CD4-positive, alpha-beta T cell treated with Interleukin-12 subunit alpha and Interleukin-12 subunit beta, for 1 hour (primary cell): Measurements from ENCODE around the gene ZFP64.
A peak's percentile ranks its signal among the peaks of the same experiment; 100 is the strongest.
"Not testable (repeated sequence)": the region's sequence is repeated elsewhere in the genome, so short reads cannot be mapped to it uniquely, and the experiment has no call there.

Source experiments
- DNase-seq: peaks from one replicate; pipeline ENCODE4 v3.0.0-alpha.2; 2020

The ZFP64 gene

DNA sequence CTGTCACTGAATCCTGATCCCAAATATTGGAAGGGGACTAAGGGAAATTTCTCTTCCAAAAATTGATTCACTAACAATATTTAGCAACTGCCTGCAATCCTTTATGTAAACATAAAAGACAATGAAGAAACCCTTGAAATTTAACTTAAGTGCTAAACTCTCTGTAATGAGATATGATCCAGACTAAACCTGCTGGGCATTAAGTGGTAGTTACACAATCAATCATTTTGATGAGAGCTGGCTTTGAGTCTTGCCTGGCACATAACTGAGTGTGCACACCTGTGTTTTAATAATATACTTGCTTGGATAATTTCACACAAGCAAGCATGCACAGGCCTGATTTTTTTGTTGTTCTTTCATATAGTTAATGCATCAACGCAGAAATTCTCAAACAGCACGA is 9.8 kb upstream of the ZFP64 start:
- no peak for DNase-seq

DNA sequence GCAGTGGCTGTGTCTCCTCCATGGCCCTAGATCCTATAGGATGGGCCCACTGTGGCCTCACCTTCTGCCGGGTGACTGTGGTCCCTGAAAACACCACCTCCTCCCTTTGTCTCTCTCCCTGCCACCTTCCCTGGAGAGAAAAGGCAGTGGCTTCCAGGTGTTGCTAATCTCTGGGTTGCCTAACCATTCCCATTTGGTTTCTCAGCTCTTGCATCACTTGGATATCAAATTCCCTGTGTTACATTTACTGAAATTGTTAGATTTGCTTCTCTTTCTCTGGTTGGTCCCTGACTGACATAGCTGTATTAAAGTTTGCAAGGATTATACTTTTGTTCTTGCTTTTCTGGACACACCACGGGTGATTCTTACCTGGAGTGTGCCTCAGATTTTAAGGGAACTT is 9.3 kb upstream of the ZFP64 start:
- no peak for DNase-seq

DNA sequence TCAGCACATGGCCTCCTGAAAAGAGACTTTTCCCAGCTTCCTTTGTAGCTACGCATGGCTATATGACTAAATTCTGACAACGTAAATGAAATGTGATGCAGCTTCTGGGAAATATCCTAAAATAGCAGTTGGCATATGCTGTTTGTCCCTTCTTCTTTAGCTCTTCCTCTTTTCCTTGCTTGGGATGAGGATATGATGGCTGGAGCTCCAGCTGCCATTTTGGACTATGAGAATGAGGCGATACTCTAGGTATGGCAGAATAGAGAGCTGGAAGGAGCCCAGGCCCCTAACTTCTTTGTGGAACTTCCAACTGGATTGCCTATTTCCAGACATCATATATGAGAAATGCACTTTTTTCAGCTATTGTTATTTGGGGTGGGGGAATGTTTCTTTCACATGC is 5.3 kb upstream of the ZFP64 start:
- DNase-seq, result no peak

DNA sequence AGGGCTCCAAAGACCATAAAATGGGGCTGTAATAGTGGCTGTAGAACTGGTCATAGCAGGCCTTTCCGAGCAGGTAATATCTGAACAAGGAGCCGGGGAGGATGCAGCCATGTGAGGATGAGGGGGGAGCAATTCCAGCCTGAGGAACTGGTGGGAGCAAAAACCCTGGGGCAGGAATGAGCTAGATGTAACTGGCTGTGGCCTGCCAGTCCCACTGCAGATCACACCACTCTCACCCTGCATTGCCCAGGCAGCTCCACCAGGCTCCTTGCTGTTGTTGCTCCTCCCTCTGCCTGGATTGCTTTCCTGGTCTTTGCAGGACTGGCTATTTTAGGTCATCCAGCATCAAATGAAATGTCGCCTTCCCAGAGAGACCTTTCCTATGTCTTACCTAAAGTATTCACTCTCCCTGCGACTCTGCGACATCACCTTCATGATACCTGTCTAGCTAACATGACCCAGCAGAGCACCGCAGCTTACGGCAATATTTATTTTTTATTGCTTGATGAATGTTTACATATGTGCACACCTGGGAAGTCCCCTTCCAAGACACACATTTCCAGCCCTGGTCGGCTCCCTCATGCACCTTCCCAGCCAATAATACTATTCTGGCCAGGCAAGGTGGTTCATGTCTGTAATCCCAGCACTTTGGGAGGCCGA is 2.4 kb upstream of the ZFP64 start:
- DNase-seq, result no peak

DNA sequence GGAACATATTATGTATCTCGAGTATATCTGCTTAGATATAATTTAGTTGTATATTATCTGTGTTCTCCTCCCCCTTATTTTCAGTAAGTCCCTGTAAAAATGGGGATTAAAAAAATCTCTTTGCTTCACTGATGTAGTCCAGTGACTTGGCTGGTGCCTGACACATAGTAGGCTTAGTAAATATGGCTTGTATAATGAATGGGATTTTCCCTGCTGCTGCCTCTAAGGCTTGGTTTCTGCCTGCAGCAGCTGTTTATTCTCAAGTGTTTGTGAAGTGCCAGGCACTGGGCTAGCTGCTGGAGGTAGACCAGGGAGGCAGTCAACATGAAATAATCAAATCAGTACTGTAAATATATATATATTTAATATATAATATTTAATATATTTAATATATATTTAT is 1.6 kb upstream of the ZFP64 start:
- DNase-seq, result no peak

DNA sequence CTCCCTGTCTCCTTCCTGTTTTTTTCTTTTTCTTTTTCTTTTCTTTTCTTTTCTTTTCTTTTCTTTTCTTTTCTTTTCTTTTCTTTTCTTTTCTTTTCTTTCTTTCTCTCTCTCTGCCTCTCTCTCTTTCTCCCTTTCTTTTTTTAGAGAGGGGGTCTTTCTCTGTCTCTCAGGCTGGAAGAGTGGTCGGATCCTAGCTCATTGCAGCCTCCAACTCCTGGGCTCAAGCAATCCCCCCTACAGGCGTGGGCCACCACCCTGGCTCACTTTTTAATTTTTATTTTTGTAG is 1.1 kb upstream of the ZFP64 start:
- DNase-seq, result not testable (repeated sequence)

DNA sequence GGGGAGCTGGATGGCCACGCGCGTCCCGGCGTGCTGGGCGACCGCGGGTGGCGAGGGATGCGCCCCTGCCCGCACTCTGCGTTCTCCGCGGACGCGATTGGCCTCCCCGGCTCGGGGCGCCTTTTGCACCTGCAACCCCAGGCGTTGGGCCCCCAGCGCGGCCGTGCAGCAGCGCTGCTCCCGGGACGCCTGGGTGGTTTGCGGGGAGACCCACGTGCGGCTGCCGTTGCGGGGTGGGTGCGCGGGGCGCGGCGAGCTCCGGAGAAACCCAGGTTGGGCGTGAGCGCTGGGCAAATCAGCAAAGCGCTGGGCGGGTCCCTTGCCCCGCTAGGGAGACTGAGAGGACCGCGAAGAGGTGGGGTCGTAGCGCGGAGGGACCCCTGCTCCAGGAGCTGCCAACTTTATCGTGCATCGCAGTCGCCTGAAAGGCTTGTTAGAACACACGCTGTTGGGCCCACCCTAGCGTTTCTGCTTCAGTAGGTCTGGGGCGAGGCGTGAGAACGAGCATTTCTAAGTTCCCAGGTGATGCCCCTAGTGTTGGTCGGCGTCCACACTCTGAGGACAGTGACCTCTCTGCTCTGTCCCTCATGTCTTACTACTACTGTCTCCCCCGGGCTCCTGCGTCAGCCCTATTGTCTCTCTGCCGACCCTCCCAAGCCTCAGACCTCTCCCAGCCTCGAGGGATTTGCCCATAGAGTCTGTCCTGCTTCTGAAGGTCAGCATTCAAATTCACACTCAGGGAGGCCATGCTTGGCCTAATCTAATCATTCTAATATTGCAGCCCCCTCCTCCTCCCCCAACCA is 538 bp upstream of the ZFP64 start:
- DNase-seq, result no peak

DNA sequence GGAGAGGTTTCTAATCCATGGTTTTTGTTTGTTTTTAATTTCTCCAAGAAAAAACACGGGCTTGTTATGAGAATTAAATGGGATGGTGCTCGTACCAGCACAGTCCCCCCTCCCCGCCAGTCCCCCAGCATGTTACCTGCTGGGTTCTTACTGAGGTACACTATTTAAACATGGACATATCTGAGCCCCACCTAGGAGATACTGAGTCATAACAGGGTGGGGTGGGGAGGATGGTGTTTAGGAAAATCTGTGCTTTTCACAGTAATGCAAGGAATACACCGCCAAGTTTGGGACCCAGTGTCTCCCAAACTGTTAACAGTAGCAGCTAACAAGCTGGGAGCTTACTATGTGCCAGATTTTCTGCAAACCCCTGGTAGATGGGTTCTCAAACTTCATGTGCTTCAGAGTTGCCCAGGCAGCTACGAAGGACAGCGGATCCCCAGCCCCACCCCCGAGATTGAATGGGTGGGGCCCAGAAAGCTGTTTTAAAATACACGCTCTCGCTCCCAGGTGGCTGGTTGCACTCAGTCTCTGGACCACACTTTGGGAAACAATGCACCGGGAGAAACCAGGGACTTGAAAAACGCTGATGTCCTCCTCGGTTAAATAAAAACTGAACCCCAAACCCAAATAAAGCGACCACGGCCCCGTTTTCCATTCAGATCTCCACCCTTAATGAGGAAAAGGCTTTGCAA is 995 bp downstream of the ZFP64 start:
- DNase-seq, result peak; percentile 31

DNA sequence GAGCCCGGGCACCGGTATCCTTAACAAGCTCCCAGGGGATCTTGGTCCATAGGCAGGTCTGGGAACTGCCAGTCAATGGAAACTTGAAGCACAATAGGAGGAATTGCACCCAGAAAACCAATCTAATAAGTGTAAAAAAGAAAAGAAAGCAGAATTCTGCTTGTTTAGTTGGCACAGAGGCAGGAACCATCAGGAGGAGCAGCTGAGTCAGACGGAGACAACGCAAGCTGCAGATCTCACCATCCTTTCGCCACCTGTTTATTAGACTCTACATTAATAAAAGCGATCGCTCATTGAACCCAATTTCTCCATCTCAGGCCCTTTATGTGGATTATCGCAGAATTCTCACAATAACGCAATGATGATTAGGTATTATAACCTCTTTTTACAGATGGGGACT is 9.8 kb downstream of the ZFP64 start:
- no peak for DNase-seq

DNA sequence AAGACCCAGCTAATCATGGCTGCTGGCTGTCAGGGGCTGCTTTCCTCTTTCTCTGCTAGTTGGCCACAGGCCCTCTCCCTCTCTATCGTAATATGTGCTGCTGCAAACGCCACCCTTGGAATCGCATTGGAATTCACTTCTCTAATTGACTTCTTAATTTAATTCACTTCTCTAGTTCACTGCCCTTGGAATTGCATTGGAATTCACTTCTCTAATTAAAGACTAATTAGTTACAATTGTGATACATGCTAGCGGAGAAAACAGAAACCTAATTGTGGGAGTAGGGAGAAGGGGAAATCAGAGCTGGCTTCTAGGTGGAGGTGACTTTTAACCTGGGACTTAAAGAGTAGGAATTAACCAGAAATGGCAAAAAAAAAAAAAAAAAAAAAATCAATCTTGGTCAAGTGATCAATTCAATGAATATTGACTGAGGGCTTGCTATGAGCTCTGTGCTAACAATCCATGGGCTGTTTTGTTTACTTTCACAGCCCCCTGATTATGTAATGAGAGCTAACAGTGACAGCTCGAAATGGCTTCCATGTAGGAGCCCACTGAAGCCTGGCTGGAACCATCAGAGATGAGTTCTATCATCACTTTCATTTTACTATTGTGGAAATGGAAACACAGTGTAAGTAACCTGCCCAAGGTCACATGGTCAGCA is 11.3 kb downstream of the ZFP64 start:
- DNase-seq, result no peak

DNA sequence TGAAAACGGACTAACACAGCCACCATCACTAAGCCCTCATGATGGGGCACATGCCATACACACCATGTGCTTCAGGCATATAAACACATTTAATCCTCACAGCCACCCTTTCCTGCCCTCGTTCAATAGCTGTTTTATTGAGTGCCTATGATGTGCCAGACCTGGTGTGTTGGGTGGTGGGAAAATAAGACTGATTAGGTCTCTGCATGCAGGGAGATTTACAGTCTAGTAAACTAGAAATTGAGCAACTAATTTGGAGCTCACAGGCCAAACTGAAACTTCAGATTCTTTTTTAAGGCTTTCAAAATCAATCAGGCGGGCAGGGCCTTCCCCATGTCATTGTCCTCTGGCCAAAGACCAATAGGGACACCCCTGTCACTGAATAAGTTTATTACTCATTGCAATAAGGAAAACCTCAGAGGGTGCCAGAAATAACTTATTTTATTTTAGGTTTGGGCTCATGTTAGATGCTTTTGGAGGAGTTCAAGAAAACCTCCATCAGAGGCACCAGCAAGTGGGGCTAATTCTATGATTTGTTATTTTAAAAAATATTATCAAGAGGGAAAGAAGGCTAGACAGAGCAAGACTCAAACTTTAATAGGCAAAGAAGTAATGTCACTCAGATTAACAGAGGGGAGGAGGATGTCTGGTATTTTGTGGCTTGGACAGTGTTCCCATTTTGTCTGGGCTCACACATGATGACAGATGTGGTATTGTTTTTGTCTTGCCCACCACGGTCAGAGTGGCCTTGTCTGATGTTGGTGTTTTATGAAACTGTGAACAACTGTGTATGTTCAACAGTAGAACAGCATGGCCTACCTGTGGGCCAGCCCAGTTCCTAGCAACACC is 12.0 kb downstream of the ZFP64 start:
- no peak for DNase-seq

DNA sequence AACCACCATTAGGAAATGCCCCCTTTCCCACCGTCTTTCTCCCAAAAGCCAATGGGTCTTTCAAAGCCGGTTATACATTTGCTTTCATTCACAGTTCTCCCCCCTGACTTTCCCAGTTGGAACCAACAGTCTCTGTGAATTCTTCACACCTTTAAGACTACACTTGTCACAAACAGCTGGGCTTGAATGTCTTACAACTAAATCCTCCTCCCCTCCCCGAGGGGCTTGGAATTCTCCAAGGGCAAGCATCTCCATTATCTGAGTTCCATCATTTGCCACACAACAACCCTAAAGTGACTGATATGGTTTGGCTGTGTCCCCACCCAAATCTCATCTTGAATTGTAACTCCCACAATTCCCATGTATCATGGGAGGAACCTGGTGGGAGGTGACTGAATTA is 12.9 kb downstream of the ZFP64 start:
- DNase-seq, result no peak

DNA sequence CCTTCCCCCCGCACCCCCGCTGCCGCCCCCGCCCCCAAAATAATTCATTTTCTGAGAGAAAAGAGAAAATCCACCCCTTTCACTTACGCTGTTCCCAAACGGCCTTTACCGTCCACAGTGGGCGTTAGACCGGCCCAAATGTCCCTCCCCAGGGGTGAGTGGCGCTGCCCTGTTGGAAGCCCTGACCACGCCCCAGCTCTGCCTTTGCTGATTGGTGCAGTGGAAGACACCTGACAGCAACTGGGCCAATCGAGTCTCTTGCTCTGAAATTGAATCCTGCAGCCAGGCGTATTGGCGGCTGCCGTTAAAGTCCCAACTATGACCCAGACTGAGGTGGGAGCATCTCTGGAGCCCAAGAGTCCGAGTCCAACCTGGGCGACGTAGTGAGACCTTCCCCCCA is 15.7 kb downstream of the ZFP64 start:
- DNase-seq, result no peak

DNA sequence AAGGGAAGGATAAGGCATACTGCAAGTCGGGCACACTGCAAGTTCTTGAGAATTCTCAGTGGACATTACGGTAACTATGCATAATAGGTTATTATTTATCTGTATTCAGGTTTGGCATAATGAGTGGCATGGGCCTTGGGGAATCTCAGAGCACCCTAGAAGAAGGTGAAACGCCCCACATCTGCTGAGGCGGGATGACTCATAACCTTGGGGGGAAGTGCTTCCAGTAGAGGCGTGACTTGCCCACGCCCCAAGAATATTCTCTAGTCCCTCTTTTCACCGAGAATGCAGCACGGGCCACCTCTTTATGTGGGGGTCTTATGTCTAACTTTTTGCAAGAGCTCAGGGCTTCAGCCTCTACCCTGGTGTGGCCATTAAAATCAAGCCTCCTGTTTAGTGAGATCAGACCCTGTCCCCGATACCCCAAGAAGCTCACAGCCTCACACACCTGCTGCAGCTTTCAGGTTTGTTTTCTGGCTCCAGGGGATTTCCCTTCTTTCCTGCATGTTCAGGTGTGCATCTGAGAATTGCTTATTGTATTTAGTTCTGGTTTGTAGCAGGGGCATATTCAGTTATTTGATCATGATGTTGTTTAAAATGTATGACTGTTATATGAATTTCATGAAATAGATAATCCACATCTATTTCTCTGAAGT is 19.1 kb downstream of the ZFP64 start:
- no peak for DNase-seq

DNA sequence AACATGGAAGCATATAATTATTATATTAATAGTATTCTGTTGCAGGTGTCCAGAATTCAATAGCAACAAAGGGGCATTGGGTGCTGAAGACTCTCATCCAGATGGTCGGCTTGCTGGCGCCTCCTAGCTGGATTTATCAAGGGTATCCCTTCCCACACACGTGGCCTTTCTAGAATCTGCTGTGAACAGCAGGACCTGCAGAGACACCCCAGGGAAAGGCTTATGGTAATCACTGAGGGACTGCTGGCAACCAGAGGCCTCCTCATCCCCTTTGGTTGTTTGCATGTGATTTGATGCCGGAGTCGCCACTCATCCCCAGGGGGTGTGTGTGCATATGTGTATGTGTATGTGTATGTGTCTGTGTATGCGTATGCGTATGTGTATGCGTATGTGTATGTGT is 20.6 kb downstream of the ZFP64 start:
- no peak for DNase-seq

DNA sequence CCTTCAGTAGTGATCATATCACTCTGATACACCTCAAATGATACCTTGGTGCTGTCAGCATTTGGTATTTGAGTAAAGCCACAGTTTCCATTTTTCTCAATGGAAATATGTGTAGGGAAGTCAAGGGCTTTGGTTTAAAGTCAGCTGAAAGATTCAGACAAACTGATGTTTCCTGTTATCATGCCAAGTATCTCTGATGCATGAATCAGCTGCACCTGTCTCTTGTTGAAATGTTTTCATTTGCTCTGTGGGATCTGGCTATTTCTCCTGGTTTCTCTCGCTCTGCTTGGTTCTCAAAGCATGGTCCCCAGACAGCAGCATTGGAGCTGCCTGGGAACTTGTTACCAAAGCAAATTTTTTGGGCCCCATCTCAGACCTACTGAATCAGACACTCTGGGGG is 23.5 kb downstream of the ZFP64 start:
- no peak for DNase-seq

DNA sequence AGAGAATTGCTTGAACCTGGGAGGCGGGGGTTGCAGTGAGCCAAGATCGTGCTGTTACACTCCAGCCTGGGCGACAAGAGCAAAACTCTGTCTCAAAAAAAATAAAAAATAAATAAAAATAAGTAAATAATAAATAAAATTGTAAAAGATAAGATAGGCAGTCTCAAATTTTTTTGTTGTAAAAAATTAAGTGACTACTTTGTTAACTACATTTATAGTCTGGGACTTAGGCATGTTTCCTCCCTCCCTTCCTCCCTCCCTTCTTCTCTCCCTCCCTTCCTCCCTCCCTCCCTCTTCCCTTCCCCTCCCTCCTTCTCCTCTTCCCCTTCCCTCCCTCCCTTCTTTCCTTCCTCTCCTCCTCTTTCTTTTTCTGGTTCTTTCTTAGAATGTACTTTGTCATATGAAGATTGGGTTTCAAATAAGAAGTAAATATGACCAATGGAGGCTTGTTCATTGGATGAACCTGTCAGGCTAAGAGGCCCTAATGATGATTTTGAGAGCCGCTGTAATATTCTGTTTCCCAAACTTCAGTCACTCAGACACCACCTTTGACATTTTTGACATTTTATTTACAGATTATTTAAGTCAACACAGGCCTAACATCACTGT is 24.2 kb downstream of the ZFP64 start:
- no peak for DNase-seq

DNA sequence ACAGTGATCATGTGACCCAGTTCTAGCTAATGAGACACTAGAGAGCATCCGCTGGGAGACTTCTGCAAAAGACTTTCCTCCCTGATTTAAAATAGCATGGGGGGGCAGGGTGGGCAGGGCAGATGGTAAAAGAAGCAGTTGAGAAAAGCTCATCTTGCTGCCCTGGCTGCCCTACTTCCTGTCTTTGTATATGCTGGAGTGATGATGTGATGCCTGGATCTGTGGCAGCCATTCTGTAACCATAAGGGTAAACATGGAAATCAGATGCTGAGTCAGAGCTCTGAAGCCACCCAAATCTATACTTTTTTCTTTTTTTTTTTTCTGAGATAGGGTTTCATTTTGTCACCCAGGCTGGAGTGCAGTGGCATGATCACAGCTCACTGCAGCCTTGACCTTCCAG is 25.4 kb downstream of the ZFP64 start:
- DNase-seq, result no peak

DNA sequence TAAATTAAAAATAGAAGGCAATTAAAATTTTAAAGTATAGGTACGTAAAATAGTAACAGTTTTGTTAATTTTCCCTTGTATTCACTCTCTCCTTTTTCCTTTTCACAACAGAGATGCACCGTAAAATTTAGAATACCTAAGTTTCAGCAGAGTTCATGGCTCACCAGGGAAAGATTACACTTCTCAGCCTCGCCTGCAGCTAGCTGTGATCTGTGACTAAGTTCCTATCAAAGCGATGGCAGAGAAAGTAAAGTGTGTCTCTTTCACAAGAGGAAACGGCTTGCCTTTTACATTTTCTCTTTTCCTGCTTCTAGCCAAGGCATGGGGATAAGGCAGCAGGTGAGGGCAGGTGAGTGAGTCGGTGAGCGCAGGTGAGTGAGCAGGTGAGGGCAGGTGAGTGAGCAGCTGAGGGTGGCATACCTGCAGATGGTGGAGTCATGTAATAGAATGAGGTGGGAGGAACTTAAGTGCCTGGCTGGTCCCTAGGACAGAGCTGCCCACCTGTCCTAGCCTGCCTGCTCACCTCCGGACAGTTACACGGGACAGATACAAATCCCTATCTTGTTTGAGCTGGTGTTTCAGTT is 30.9 kb downstream of the ZFP64 start:
- no peak for DNase-seq

DNA sequence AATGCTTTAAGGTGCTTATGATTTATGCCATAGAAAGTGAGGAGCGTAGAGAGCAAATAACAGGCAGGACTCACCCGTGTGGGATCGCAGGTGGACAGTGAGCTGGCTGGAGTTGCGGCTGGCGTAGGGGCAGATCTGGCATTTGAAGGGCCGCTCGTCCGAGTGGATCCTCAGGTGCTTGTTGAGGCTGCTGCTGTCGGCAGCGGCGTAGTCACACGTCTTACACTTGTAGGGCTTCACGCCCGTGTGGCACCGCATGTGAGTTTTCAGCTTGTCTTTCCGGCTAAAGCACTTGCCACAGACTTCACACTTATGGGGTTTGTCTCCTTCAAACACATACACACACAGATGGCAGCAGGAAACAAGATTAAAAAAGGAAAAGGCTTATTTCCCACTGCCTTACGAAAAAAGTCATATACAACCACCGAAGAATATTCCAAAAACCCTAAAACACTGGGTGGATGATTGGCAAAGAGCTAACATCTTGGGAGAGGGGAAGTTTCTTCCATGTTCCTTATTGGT is 31.5 kb downstream of the ZFP64 start:
- DNase-seq, result no peak

DNA sequence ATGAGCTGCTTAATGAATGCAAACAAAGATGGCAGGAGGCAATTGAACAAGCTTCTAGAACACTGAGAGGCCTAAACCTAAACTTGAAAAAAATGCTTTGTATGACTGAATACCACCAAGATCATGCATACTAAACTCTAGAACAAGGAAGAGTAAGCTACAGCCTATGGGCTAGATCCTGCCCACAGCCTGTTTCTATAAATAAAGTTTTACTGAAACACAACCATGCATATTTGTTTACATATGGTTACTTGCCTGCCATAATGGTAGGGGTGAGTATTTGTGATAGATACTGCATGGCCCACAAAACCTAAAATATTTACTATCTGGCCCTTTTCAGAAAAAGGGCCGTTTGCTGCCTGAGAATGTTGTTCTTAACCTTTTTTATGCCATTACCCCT is 37.0 kb downstream of the ZFP64 start:
- DNase-seq, result no peak
